Liver (tissue), 9 donors: ENCODE data around the gene MTURN. TPM values are rescaled to one million over a fixed set of nuclear protein-coding genes. Genes with fewer than 3 reads are reported as not detected.

Source experiments
- DNase-seq: peaks from one replicate; pipeline ENCODE4 v3.0.0-alpha.2; 2017; ENCODE audit warnings: low spot score
- H3K27ac ChIP-seq, 2 donors: one replicate each; pipeline ENCODE4 v1.7.0; 2013; ENCODE audit warnings: inconsistent platforms in 2 of 2, low read length in 2 of 2, control low read depth in 1 of 2, low read depth in 1 of 2, mild to moderate bottlenecking in 1 of 2
- H3K27me3 ChIP-seq, 4 donors: one replicate each; pipeline versions ENCODE4 v1.6.1 to v1.7.0; 2013; ENCODE audit warnings: low read length in 3 of 4, inconsistent platforms in 1 of 4, mild to moderate bottlenecking in 1 of 4, moderate library complexity in 1 of 4; ENCODE audit not compliant: control insufficient read depth in 4 of 4, insufficient read depth in 4 of 4
- H3K36me3 ChIP-seq, 4 donors: one replicate each; pipeline versions ENCODE4 v1.6.1 to v1.7.0; 2013; ENCODE audit warnings: low read length in 3 of 4, mild to moderate bottlenecking in 3 of 4, low read depth in 1 of 4, moderate library complexity in 1 of 4; ENCODE audit not compliant: control insufficient read depth in 4 of 4, insufficient read depth in 3 of 4
- H3K4me1 ChIP-seq, 4 donors: one replicate each; pipeline versions ENCODE4 v1.6.1 to v1.7.0; 2013; ENCODE audit warnings: low read length in 3 of 4, mild to moderate bottlenecking in 3 of 4, moderate library complexity in 1 of 4; ENCODE audit not compliant: control insufficient read depth in 4 of 4, insufficient read depth in 4 of 4
- H3K4me3 ChIP-seq, 3 donors: one replicate each; pipeline versions ENCODE4 v1.6.1 to v1.7.0; 2013; ENCODE audit warnings: low read length in 3 of 3, control low read depth in 1 of 3, low read depth in 1 of 3, mild to moderate bottlenecking in 1 of 3
- H3K9ac ChIP-seq, 2 donors: one replicate each; pipeline ENCODE4 v1.7.0; 2013; ENCODE audit warnings: low read length in 2 of 2, mild to moderate bottlenecking in 2 of 2, moderate library complexity in 2 of 2, control low read depth in 1 of 2, low read depth in 1 of 2
- H3K9me3 ChIP-seq, 4 donors: one replicate each; pipeline versions ENCODE4 v1.6.1 to v1.7.0; 2013; ENCODE audit warnings: low read length in 3 of 4; ENCODE audit not compliant: control insufficient read depth in 4 of 4
- EGR1 ChIP-seq, 2 donors: IDR thresholded peaks; 2 replicates each; pipeline ENCODE4 v1.6.1; 2016 to 2018; ENCODE audit warnings: antibody characterized with exemption in 2 of 2, low read depth in 2 of 2
- FOXA1 ChIP-seq: IDR thresholded peaks from 2 replicates; pipeline ENCODE4 v1.6.1; 2016; ENCODE audit warnings: antibody characterized with exemption
- FOXA2 ChIP-seq: IDR thresholded peaks from 2 replicates; pipeline ENCODE4 v1.6.1; 2016; ENCODE audit warnings: antibody characterized with exemption
- GABPA ChIP-seq, 2 donors: IDR thresholded peaks in 1 of 2; conservative IDR thresholded peaks in 1 of 2; 2 replicates each; pipeline ENCODE4 v1.6.1; 2016; ENCODE audit warnings: antibody characterized with exemption in 2 of 2, mild to moderate bottlenecking in 1 of 2, moderate library complexity in 1 of 2
- HNF4G ChIP-seq: IDR thresholded peaks from 2 replicates; pipeline ENCODE4 v1.6.1; 2016; ENCODE audit warnings: antibody characterized with exemption
- JUND ChIP-seq, 2 donors: IDR thresholded peaks; 2 replicates each; pipeline ENCODE4 v1.6.1; 2016; ENCODE audit warnings: antibody characterized with exemption in 2 of 2
- NR2F2 ChIP-seq: IDR thresholded peaks from 2 replicates; pipeline ENCODE4 v1.6.1; 2016; ENCODE audit warnings: antibody characterized with exemption
- RAD21 ChIP-seq, 2 donors: IDR thresholded peaks; 2 replicates each; pipeline ENCODE4 v1.6.1; 2016; ENCODE audit warnings: antibody characterized with exemption in 2 of 2, mild to moderate bottlenecking in 2 of 2
- RXRA ChIP-seq, 2 donors: IDR thresholded peaks; 2 replicates each; pipeline ENCODE4 v1.6.1; 2017 to 2018; ENCODE audit warnings: antibody characterized with exemption in 2 of 2, mild to moderate bottlenecking in 1 of 2
- SP1 ChIP-seq: IDR thresholded peaks from 2 replicates; pipeline ENCODE4 v1.6.1; 2018; ENCODE audit warnings: antibody characterized with exemption, mild to moderate bottlenecking
- TAF1 ChIP-seq: conservative IDR thresholded peaks from 2 replicates; pipeline ENCODE4 v1.6.1; 2016; ENCODE audit warnings: antibody characterized with exemption, mild to moderate bottlenecking
- YY1 ChIP-seq: IDR thresholded peaks from 2 replicates; pipeline ENCODE4 v1.6.1; 2016; ENCODE audit warnings: antibody characterized with exemption, mild to moderate bottlenecking
- WGBS: extraction: QIAGEN DNeasy Blood & Tissue Kit; methylation state at CpG from one replicate; pipeline ENCODE4 v1.1.7; 2013; 5-methylcytosine and 5-hydroxymethylcytosine counted together
- polyA plus RNA-seq, 2 donors: library from polyadenylated mRNA; stranded (reverse) in 1 of 2; unstranded in 1 of 2; fragments of 200-250 nt in 1 of 2; fragments of >200 nt in 1 of 2; fragmentation: Nextera tagmentation in 1 of 2; extraction: Ambion mirVana in 1 of 2; gene quantifications; one replicate each; pipeline versions ENCODE4 v1.2.1 to v1.2.3, GENCODE V29; 2013 to 2015
- total RNA-seq, 2 donors: library from RNA; depleted of rRNA; stranded (reverse); fragments of >200 nt; gene quantifications; one replicate each; pipeline ENCODE4 v1.2.3, GENCODE V29; 2014
- TF ChIP-seq, protein P1 (sequence below): IDR thresholded peaks from 2 replicates; pipeline ENCODE4 v1.6.1; 2016; ENCODE audit warnings: antibody characterized with exemption
- TF ChIP-seq, protein P2 (sequence below): fragments of 150-350 bp; IDR thresholded peaks from 2 replicates; pipeline ENCODE4 v1.5.1; 2017; ENCODE audit warnings: improper control_type of control experiment, low read depth, low read length; ENCODE audit not compliant: missing input control
- TF ChIP-seq, protein P3 (sequence below): IDR thresholded peaks from 2 replicates; pipeline ENCODE4 v1.6.1; 2016; ENCODE audit warnings: antibody characterized with exemption
- TF ChIP-seq, protein P4 (sequence below): IDR thresholded peaks from 2 replicates; pipeline ENCODE4 v1.6.1; 2016; ENCODE audit warnings: antibody characterized with exemption, mild to moderate bottlenecking
- donor health status: healthy.
- donor health status: healthy.
- donor health status: healthy.
- donor health status: healthy.
- donor health status: healthy.

The MTURN gene
- total and polyA plus RNA-seq, 4 donors = 2.4 to 14.4 (median 6.1) TPM

DNA sequence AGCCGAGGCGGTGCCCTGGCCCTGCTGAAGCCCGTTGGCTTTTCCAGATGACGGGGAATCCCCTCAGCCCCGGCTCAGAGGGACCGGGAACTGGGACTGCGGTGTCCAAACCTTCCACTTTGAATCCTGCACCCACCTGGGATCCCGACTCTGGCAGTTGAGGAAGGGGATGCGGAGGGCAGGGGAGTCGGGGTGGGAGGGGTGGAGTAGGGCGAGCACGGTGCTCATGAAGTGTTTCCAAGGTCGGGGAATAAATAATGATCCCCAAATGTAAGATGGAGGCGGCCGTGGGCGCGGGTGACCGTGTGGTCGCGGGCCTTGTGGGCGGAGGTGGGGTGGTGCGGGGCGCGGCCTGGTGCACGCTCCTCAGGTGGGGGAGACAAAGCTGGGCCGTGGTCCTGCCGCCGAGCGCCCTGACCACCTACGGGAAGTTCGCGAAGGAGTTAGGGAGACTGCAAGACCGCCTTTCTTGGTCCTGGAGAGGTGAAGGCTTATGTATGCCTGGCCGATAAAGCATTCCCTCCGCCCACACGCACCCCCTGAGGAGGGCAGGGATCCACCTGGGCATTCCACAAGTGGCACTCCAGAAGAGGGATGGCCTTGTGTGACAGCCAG lies 1.4 kb downstream of the MTURN start:
- H3K4me3 ChIP-seq = peak overlapping the region; percentile 71 to 79 (median 72)
- H3K27me3 ChIP-seq = no peaks in the 10 kb centered on the region
- no peaks in the 10 kb centered on the region for H3K9me3 ChIP-seq
- 39% methylated on average over 36 of the region's 36 CpGs for WGBS
- H3K9ac ChIP-seq = no peak overlapping the region
- no peak for DNase-seq
- H3K4me1 ChIP-seq = peaks cover 2 to 18% (median 9%) of the 10 kb centered on the region in 4 donors
- H3K27ac ChIP-seq = no peak overlapping the region
- TF ChIP-seq FOXA2 = no peak
- no peaks in the 10 kb centered on the region for H3K36me3 ChIP-seq

DNA sequence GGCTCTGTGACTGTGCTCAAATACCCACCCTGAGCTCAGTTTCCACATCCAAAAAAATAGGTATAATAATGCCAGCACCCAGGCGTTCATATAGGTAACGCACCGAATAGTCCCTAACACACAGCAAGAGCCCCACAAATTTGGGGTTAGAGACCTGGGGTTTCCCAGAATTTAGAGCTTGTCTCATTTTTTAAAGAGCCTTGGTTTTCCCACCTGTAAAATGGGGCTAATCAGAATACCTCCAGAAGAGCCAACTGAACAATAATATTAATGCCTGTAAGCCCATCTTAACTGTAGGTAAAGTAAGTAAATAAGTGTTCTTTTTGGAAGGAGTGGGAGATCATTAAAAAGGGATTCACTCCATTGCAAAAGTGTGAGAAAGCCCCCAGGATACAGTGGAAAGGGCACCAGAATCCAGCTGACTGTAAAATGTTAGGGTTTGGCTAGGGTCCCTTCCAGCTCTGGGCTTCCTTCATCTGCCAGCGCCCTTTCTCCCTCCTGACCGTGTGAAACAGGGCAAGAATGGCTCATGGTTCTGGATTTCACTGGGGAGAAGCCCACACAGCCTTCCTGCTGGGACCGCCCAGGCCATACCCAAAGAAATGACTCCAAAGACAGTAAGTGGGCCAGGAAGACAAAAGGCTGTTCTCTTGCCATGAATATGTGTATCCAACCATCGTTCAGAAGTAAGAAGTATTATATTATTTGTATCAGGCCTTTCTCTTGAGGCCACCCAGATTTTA lies 2.1 kb downstream of the MTURN start:
- no peaks in the 10 kb centered on the region for H3K36me3 ChIP-seq
- no peaks in the 10 kb centered on the region for H3K9me3 ChIP-seq
- no peak for DNase-seq
- H3K27ac ChIP-seq = no peak overlapping the region
- H3K9ac ChIP-seq = no peak overlapping the region
- TF ChIP-seq, protein P1, sequence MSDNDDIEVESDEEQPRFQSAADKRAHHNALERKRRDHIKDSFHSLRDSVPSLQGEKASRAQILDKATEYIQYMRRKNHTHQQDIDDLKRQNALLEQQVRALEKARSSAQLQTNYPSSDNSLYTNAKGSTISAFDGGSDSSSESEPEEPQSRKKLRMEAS = no peak
- TF ChIP-seq FOXA2 = no peak
- TF ChIP-seq RAD21 (IDR thresholded peaks at IDR 0.05) = no peak
- no peak for TF ChIP-seq HNF4G
- no peak for TF ChIP-seq TAF1
- no peak for TF ChIP-seq NR2F2
- no peak for TF ChIP-seq SP1
- TF ChIP-seq, protein P2, sequence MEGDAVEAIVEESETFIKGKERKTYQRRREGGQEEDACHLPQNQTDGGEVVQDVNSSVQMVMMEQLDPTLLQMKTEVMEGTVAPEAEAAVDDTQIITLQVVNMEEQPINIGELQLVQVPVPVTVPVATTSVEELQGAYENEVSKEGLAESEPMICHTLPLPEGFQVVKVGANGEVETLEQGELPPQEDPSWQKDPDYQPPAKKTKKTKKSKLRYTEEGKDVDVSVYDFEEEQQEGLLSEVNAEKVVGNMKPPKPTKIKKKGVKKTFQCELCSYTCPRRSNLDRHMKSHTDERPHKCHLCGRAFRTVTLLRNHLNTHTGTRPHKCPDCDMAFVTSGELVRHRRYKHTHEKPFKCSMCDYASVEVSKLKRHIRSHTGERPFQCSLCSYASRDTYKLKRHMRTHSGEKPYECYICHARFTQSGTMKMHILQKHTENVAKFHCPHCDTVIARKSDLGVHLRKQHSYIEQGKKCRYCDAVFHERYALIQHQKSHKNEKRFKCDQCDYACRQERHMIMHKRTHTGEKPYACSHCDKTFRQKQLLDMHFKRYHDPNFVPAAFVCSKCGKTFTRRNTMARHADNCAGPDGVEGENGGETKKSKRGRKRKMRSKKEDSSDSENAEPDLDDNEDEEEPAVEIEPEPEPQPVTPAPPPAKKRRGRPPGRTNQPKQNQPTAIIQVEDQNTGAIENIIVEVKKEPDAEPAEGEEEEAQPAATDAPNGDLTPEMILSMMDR = no peak
- no peak for TF ChIP-seq YY1
- TF ChIP-seq GABPA (IDR thresholded peaks at IDR 0.05 in 1 of 2, conservative IDR thresholded peaks at IDR 0.05 in 1 of 2) = no peak
- no peak for TF ChIP-seq FOXA1
- TF ChIP-seq JUND (IDR thresholded peaks at IDR 0.05) = no peak
- no peak for TF ChIP-seq EGR1 (IDR thresholded peaks at IDR 0.05; ENCODE audit: low read depth in 2 of 2)
- TF ChIP-seq, protein P3, sequence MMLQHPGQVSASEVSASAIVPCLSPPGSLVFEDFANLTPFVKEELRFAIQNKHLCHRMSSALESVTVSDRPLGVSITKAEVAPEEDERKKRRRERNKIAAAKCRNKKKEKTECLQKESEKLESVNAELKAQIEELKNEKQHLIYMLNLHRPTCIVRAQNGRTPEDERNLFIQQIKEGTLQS = no peak
- TF ChIP-seq RXRA (IDR thresholded peaks at IDR 0.05) = no peak
- TF ChIP-seq, protein P4, sequence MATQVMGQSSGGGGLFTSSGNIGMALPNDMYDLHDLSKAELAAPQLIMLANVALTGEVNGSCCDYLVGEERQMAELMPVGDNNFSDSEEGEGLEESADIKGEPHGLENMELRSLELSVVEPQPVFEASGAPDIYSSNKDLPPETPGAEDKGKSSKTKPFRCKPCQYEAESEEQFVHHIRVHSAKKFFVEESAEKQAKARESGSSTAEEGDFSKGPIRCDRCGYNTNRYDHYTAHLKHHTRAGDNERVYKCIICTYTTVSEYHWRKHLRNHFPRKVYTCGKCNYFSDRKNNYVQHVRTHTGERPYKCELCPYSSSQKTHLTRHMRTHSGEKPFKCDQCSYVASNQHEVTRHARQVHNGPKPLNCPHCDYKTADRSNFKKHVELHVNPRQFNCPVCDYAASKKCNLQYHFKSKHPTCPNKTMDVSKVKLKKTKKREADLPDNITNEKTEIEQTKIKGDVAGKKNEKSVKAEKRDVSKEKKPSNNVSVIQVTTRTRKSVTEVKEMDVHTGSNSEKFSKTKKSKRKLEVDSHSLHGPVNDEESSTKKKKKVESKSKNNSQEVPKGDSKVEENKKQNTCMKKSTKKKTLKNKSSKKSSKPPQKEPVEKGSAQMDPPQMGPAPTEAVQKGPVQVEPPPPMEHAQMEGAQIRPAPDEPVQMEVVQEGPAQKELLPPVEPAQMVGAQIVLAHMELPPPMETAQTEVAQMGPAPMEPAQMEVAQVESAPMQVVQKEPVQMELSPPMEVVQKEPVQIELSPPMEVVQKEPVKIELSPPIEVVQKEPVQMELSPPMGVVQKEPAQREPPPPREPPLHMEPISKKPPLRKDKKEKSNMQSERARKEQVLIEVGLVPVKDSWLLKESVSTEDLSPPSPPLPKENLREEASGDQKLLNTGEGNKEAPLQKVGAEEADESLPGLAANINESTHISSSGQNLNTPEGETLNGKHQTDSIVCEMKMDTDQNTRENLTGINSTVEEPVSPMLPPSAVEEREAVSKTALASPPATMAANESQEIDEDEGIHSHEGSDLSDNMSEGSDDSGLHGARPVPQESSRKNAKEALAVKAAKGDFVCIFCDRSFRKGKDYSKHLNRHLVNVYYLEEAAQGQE = no peak
- H3K4me3 ChIP-seq = no peak overlapping the region
- H3K4me1 ChIP-seq = peaks cover 2 to 18% (median 9%) of the 10 kb centered on the region in 4 donors
- WGBS = 90% methylated on average over 7 of the region's 7 CpGs
- no peaks in the 10 kb centered on the region for H3K27me3 ChIP-seq
